Mucosa of rectum (tissue), 2 donors: ENCODE measurements around the gene ALDH18A1.
A peak's percentile ranks its signal among the peaks of the same experiment; 100 is the strongest.
"Not testable (repeated sequence)": the region's sequence is repeated elsewhere in the genome, so short reads cannot be mapped to it uniquely, and the experiment has no call there.

Experiments used
- H3K27ac ChIP-seq, 2 donors: one replicate each; pipeline ENCODE4 v1.7.0; 2013; ENCODE audit warnings: inconsistent platforms in 2 of 2, low read depth in 2 of 2, low read length in 2 of 2
- H3K27me3 ChIP-seq, 2 donors: one replicate each; pipeline ENCODE4 v1.7.0; 2013; ENCODE audit warnings: low read length in 2 of 2; ENCODE audit not compliant: control insufficient read depth in 2 of 2, insufficient read depth in 2 of 2
- H3K36me3 ChIP-seq, 2 donors: one replicate each; pipeline ENCODE4 v1.7.0; 2013; ENCODE audit warnings: low read length in 2 of 2; ENCODE audit not compliant: control insufficient read depth in 2 of 2, insufficient read depth in 2 of 2
- H3K4me1 ChIP-seq, 2 donors: one replicate each; pipeline ENCODE4 v1.7.0; 2013; ENCODE audit warnings: low read length in 2 of 2, mild to moderate bottlenecking in 1 of 2; ENCODE audit not compliant: control insufficient read depth in 2 of 2, insufficient read depth in 2 of 2
- H3K4me3 ChIP-seq, 2 donors: one replicate each; pipeline ENCODE4 v1.7.0; 2013; ENCODE audit warnings: low read length in 2 of 2
- H3K9ac ChIP-seq, 2 donors: one replicate each; pipeline ENCODE4 v1.7.0; 2013; ENCODE audit warnings: low read length in 2 of 2, low read depth in 1 of 2, mild to moderate bottlenecking in 1 of 2
- H3K9me3 ChIP-seq, 2 donors: one replicate each; pipeline ENCODE4 v1.7.0; 2013; ENCODE audit warnings: low read length in 2 of 2; ENCODE audit not compliant: control insufficient read depth in 2 of 2
- donor health status: healthy.
- donor health status: Normal muscosa, but diverticular disease.

The ALDH18A1 gene

DNA sequence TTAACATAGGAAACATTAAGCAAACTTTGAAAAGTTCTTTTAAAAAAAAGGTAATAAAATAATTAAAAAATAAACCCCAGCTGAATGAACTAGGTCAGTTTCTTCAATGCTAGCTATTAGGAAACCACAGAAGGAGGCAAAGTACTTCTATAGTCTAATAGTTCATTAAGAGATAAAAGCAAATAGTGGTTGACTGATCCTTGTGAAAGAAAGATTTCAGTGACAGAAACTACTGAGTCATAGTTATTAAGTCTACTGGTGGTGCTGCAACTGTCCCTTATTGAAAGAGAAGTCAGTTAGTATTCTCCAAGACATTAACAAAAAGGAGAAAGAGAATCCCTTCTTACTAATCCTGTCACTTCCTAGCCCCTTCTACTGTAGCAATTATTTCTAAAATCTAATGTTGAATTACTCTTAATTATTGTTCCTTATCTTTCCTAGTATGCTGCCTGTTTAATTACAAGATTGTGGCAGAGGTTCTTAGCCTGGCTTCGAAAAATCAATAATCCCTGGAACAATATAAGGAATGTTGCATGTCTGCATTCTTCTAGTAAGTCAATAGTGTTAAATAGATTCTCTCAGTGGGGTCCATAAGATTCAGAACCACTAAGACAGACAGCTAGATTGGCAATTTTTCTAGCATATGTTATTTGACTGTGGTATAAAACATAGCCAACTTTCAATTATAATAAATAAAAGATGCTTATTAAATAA is 19.0 kb upstream of the ALDH18A1 start:
- H3K36me3 ChIP-seq, result peaks cover 16 to 37% of the 10 kb centered on the region in 2 donors
- H3K27me3 ChIP-seq, result no peaks in the 10 kb centered on the region
- no peak overlapping the region for H3K4me3 ChIP-seq
- no peak overlapping the region for H3K9ac ChIP-seq
- no peaks in the 10 kb centered on the region for H3K9me3 ChIP-seq
- H3K27ac ChIP-seq, result no peak overlapping the region
- H3K4me1 ChIP-seq, result no peaks in the 10 kb centered on the region

DNA sequence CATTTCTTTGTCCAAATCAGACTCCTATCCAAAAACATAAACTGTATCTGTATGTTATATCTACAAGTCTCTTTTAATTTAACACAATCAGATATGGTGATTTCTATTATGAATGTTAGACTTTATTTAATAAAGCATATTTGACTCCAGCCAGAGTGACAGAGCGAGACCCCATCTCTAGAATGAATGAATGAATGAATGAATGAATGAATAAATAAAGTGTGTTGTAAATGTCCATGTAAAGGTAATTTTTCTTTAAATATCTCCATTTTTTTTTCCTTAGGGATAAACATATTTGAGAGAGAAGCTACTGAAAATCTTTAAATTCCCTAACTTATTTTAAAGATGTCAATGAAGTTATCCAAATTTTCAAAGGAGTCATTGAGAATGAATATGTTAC is 18.1 kb upstream of the ALDH18A1 start:
- Histone ChIP-seq H3K9me3 (no peaks in the 10 kb centered on the region), H3K4me3 (no peak overlapping the region), H3K27ac (no peak overlapping the region), H3K9ac (no peak overlapping the region), H3K27me3 (no peaks in the 10 kb centered on the region), H3K4me1 (no peaks in the 10 kb centered on the region), H3K36me3 (peaks cover 8 to 29% of the 10 kb centered on the region in 2 donors)

DNA sequence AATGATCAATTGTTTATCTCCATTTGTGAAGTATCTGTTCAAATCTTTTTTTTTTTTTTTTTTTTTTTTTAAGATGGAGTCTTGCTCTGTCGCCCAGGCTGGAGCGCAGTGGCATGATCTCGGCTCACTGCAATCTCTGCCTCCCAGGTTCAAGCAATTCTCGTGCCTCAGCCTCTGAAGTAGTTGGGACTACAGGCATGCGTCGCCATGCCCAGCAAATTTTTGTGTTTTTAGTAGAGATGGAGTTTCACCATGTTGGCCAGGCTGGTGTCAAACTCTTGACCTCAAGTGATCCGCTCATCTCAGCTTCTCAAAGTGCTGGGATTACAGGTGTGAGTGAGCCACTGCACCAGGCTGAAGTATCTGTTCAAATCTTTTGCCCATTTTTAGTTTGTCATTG is 16.1 kb upstream of the ALDH18A1 start:
- H3K27me3 ChIP-seq, H3K9me3 ChIP-seq, H3K27ac ChIP-seq, H3K4me3 ChIP-seq, H3K4me1 ChIP-seq, H3K9ac ChIP-seq: not testable (repeated sequence)
- peaks cover 5 to 25% of the 10 kb centered on the region in 2 donors for H3K36me3 ChIP-seq

DNA sequence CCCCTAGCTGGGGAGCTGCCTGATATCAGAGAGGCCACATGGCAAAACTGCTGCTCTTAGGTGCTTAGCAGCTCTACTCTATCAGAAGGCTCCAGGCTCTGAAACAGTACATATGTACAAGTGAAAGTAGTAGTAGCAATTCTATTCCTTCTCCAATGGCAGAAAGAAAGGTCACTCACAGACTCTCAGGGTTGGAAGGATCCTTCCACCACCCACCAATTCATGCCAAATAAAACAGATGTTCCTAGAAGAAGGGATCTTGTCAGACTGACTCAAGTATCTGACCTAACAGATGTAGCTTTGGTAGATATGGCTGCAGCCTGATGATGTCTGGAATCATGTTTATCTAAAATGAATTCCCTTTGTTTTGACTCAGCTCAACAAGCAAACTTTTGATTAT is 8.0 kb upstream of the ALDH18A1 start:
- H3K9me3 ChIP-seq, result no peaks in the 10 kb centered on the region
- no peaks in the 10 kb centered on the region for H3K4me1 ChIP-seq
- H3K36me3 ChIP-seq, result peaks cover 15 to 20% of the 10 kb centered on the region in 2 donors
- no peak overlapping the region for H3K27ac ChIP-seq
- no peak overlapping the region for H3K4me3 ChIP-seq
- no peaks in the 10 kb centered on the region for H3K27me3 ChIP-seq
- no peak overlapping the region for H3K9ac ChIP-seq

DNA sequence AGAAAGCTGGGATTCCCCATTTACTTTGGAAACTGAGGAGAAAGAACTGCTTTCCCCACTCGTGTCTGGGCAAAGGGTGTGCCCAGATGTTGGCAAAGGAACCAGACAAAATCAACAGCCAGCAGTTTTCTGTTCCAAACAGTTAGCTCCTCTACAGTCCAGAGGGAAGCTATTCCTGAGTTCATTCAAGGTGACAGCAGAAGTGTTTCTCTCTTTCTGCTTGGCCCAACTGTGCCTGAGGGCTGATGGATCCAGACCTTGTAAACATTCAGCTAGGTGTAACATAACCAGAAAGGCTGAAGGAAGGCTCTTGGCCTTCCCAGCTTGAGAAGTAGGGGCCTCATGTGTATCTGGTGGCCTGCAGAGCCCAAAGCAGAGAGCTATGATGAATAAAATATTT is 7.0 kb upstream of the ALDH18A1 start:
- peaks cover 15 to 20% of the 10 kb centered on the region in 2 donors for H3K36me3 ChIP-seq
- no peaks in the 10 kb centered on the region for H3K27me3 ChIP-seq
- H3K9ac ChIP-seq, result no peak overlapping the region
- no peaks in the 10 kb centered on the region for H3K9me3 ChIP-seq
- H3K4me1 ChIP-seq, result no peaks in the 10 kb centered on the region
- no peak overlapping the region for H3K4me3 ChIP-seq
- H3K27ac ChIP-seq, result no peak overlapping the region

DNA sequence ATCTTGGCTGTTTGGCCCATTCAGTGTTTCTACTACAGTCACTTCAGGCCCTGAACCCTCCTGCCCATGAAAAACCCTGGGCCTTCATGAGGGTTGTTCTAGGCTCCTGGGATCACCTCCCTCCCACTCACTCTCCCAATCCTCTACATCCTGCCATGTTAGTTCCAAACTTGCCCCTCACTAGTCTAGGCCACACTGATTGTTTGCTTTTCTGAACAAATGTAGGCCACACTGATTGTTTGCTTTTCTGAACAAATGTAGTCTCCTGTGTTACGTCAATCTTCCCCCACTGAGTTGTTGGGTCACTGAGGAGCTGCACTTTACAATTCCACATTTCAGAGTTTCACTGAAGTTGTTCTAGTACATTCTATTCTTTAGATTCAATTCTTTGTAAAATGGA is 5.3 kb upstream of the ALDH18A1 start:
- Histone ChIP-seq H3K9ac (no peak overlapping the region), H3K9me3 (no peaks in the 10 kb centered on the region), H3K27ac (no peak overlapping the region), H3K27me3 (no peaks in the 10 kb centered on the region), H3K4me3 (no peak overlapping the region), H3K36me3 (peaks cover 7 to 13% of the 10 kb centered on the region in 2 donors), H3K4me1 (peaks cover 2% of the 10 kb centered on the region in 2 donors)

DNA sequence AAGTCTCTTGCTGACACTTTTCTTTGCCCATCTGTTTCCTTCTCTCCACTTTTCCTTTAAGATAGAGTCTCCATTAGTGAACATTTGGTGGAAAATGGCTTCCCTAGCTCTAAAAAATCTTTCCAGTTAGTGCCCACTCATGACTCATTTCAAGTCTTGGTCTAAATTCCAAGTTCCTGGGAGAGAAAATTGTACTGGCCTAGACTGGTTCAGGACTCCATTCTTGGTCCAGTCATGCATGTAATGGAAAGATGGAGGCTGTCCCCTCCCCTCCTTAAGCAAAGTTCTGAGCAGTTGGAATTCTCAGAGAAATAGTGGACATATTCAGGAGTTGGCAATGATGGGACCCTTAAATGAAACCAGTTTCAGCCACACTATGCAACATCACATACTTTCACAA is 3.8 kb upstream of the ALDH18A1 start:
- H3K4me1 ChIP-seq, result peaks cover 7 to 8% of the 10 kb centered on the region in 2 donors
- no peaks in the 10 kb centered on the region for H3K27me3 ChIP-seq
- H3K36me3 ChIP-seq, result peaks cover 7 to 11% of the 10 kb centered on the region in 2 donors
- no peaks in the 10 kb centered on the region for H3K9me3 ChIP-seq
- H3K4me3 ChIP-seq, result no peak overlapping the region
- H3K27ac ChIP-seq, result no peak overlapping the region
- no peak overlapping the region for H3K9ac ChIP-seq

DNA sequence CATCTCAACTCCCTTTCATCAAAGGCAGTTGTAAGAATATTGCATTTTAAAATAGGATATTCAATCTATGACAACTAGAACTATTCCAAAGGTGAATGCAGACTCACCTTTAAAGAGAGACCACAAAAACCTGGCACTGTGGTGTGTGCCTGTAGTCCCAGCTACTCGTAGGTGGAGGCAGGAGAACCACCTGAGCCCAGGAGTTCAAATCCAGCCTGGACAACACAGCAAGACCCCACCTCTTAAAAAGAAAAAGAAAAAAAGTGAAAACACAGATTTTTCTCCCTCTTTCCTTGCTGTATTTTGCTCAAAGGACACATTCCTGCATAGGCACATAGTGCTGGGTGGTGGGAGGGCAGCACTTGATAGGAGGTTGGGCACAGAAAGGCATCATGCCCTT is 739 bp upstream of the ALDH18A1 start:
- Histone ChIP-seq H3K36me3 (peaks cover 4 to 6% of the 10 kb centered on the region in 2 donors), H3K27me3 (no peaks in the 10 kb centered on the region), H3K27ac (no peak overlapping the region), H3K4me3 (peak overlapping the region in 1 of 2 donors; percentile 90), H3K4me1 (peaks cover 8 to 11% of the 10 kb centered on the region in 2 donors), H3K9me3 (no peaks in the 10 kb centered on the region), H3K9ac (peak overlapping the region in 1 of 2 donors; percentile 65)

DNA sequence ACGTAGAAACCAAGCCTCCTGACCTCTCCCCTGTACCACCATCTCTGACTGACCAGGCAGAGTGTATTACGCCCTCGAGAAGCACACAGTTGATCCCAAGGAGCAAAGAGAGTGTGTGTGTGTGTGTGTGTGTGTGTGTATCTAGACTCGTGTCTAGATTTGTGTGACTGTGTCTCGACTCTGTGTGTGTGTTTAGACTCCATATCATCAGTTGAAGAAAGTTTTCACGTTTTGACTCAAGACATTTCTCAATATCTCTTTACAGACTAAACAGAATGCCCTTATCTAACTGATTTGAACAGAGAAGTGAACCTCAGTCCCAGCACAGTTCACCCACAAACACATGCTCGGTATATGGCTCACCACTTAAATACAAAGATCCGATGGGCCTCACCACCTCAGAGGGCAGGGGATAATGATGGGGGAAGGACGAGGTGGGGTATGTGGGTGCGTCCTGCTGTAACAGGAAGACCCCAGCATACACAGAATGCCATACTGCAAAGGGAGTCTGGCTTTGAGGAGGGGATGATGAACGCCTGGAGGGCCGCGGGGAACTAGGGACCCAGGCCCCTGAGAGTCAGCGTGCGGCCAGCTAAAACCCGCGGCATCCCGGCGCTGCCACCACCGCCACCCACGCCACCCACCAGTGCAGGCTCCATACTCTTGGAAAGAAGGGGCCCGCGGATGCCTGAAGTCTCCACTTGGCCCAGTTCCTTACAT is 780 bp downstream of the ALDH18A1 start:
- Histone ChIP-seq H3K9ac (peak overlapping the region; percentile 82 to 88), H3K4me1 (peaks cover 8 to 11% of the 10 kb centered on the region in 2 donors), H3K27me3 (no peaks in the 10 kb centered on the region), H3K27ac (peak overlapping the region; percentile 16 to 69), H3K9me3 (no peaks in the 10 kb centered on the region), H3K36me3 (peaks cover 15 to 19% of the 10 kb centered on the region in 2 donors), H3K4me3 (peak overlapping the region; percentile 90)

DNA sequence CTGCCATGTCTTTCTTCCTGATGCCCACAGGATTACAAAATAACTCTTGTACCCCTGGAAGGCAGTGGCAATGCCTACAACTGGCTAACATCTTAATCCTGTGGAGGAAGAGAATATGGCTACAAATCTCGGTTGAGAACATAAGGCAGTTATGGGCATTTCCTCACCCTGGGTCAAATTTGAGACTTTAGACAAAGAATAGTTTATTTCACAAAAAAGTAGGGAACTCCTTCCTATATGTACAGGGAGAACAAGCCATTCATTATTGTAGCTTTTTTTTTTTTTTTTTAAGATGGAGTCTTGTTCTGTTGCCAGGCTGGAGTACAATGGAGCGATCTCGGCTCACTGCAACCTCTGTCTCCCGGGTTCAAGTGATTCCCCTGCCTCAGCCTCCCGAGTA is 2.6 kb downstream of the ALDH18A1 start:
- no peak overlapping the region for H3K27ac ChIP-seq
- no peaks in the 10 kb centered on the region for H3K9me3 ChIP-seq
- no peak overlapping the region for H3K4me3 ChIP-seq
- peaks cover 8 to 11% of the 10 kb centered on the region in 2 donors for H3K4me1 ChIP-seq
- no peaks in the 10 kb centered on the region for H3K27me3 ChIP-seq
- peaks cover 21 to 23% of the 10 kb centered on the region in 2 donors for H3K36me3 ChIP-seq
- H3K9ac ChIP-seq, result no peak overlapping the region
